SK-N-SH (cell line): ENCODE measurements around the gene AIF1. TPM values are rescaled to one million over a fixed set of nuclear protein-coding genes. Genes with fewer than 3 reads are reported as not detected.

Experiments used
- CTCF ChIA-PET: fragments of 300-600, 350-600 bp; formaldehyde crosslinking; extraction: SDS; loops from one replicate; lab custom pipeline; 2021; lab: Yijun Ruan, JAX
- POLR2A ChIA-PET: fragments of 350-600 bp; sonication (Branson Sonifier 250); formaldehyde crosslinking; extraction: SDS; loops from one replicate; lab custom pipeline; 2020; ENCODE audit warnings: antibody characterized with exemption, inconsistent platforms; lab: Yijun Ruan, JAX
- DNase-seq: peaks from one replicate; pipeline ENCODE4 v3.0.0; 2012
- H2AFZ ChIP-seq: fragments of 200-600 bp; sonication (generic); 2 replicates; pipeline ENCODE4 v1.8.1; 2016; ENCODE audit warnings: antibody characterized with exemption, mild to moderate bottlenecking, low read depth
- H3F3A ChIP-seq: fragments of 200-600 bp; sonication (generic); replicated peaks from 2 replicates; pipeline ENCODE3; 2016; ENCODE audit warnings: antibody characterized with exemption, mild to moderate bottlenecking; ENCODE audit not compliant: insufficient read depth
- H3K27ac ChIP-seq, 2 experiments: fragments of 200-500 bp in 1 of 2; fragments of 200-600 bp in 1 of 2; sonication (Bioruptor generic) in 1 of 2; sonication (generic), shearing (Covaris generic) in 1 of 2; 2 replicates each; pipeline versions ENCODE4 v1.5.1 to v1.6.1; 2014 to 2016; ENCODE audit warnings: low read depth in 2 of 2, inconsistent platforms in 1 of 2, low read length in 1 of 2, mild to moderate bottlenecking in 1 of 2, mixed read lengths in 1 of 2
- H3K27me3 ChIP-seq: fragments of 200-600 bp; sonication (generic), shearing (Covaris generic); 2 replicates; pipeline ENCODE4 v1.6.1; 2016; ENCODE audit warnings: mixed run types; ENCODE audit not compliant: insufficient read depth
- H3K36me3 ChIP-seq, 2 experiments: fragments of 200-500 bp in 1 of 2; fragments of 200-600 bp in 1 of 2; sonication (Bioruptor generic) in 1 of 2; sonication (generic) in 1 of 2; replicated peaks in 1 of 2; 2 replicates each; pipeline versions ENCODE3 to v1.5.1; 2014 to 2016; ENCODE audit warnings: low read length in 1 of 2, mild to moderate bottlenecking in 1 of 2; ENCODE audit not compliant: insufficient read depth in 2 of 2, control insufficient read depth in 1 of 2
- H3K4me1 ChIP-seq, 2 experiments: fragments of 200-500 bp in 1 of 2; fragments of 200-600 bp in 1 of 2; sonication (Bioruptor generic) in 1 of 2; sonication (generic), shearing (Covaris generic) in 1 of 2; 2 replicates each; pipeline versions ENCODE4 v1.5.1 to v1.6.1; 2014 to 2016; ENCODE audit warnings: low read depth in 1 of 2, low read length in 1 of 2, mixed run types in 1 of 2; ENCODE audit not compliant: insufficient read depth in 2 of 2, control insufficient read depth in 1 of 2
- H3K4me2 ChIP-seq: fragments of 200-600 bp; sonication (generic), shearing (Covaris generic); 2 replicates; pipeline ENCODE4 v1.6.1; 2017; ENCODE audit warnings: mixed run types
- H3K4me3 ChIP-seq, 2 experiments: fragments of 200-500 bp in 1 of 2; fragments of 200-600 bp in 1 of 2; sonication (Bioruptor generic) in 1 of 2; sonication (generic), shearing (Covaris generic) in 1 of 2; 2 replicates each; pipeline versions ENCODE4 v1.5.1 to v1.8.1; 2014 to 2016; ENCODE audit warnings: low read depth in 2 of 2, inconsistent platforms in 1 of 2, low read length in 1 of 2, mild to moderate bottlenecking in 1 of 2, mixed read lengths in 1 of 2, moderate library complexity in 1 of 2
- H3K79me2 ChIP-seq: fragments of 200-600 bp; sonication (generic); 2 replicates; pipeline ENCODE4 v1.8.1; 2017; ENCODE audit warnings: mild to moderate bottlenecking; ENCODE audit not compliant: insufficient read depth
- H3K9ac ChIP-seq: fragments of 200-600 bp; sonication (generic); 2 replicates; pipeline ENCODE4 v1.6.1; 2017; ENCODE audit warnings: mixed run types
- H3K9me2 ChIP-seq: fragments of 200-600 bp; sonication (generic); 2 replicates; pipeline ENCODE4 v1.6.1; 2017; ENCODE audit warnings: mixed run types
- H3K9me3 ChIP-seq: fragments of 200-600 bp; sonication (generic); 2 replicates; pipeline ENCODE4 v1.6.1; 2017; ENCODE audit warnings: mixed run types, mild to moderate bottlenecking, moderate library complexity
- H4K20me1 ChIP-seq: fragments of 200-600 bp; sonication (generic); 2 replicates; pipeline ENCODE4 v1.6.1; 2017; ENCODE audit warnings: mild to moderate bottlenecking, mixed run types; ENCODE audit not compliant: insufficient read depth
- CHD2 ChIP-seq: fragments of 150-350 bp; IDR thresholded peaks from 2 replicates; pipeline ENCODE4 v1.6.1; 2018; ENCODE audit warnings: low read length; ENCODE audit not compliant: partially characterized antibody
- ELF1 ChIP-seq: IDR thresholded peaks from 2 replicates; pipeline ENCODE4 v1.4.0; 2012
- EP300 ChIP-seq, 2 experiments: IDR thresholded peaks; 2 replicates each; pipeline versions ENCODE4 v1.4.0 to v1.6.1; 2012; ENCODE audit warnings: borderline replicate concordance in 1 of 2, low read depth in 1 of 2, low read length in 1 of 2
- FOXJ3 ChIP-seq: sonication (generic); formaldehyde crosslinking; IDR thresholded peaks from 2 replicates; pipeline ENCODE4 v1.5.1; 2020; ENCODE audit warnings: mild to moderate bottlenecking, missing genetic modification reagents
- FOXM1 ChIP-seq: IDR thresholded peaks from 2 replicates; pipeline ENCODE4 v1.4.0; 2012; ENCODE audit warnings: low read depth, mild to moderate bottlenecking
- GABPA ChIP-seq: IDR thresholded peaks from 2 replicates; pipeline ENCODE4 v1.4.0; 2012; ENCODE audit warnings: low read depth, mild to moderate bottlenecking
- IRF3 ChIP-seq: fragments of 150-350 bp; IDR thresholded peaks from 2 replicates; pipeline ENCODE4 v1.6.1; 2016; ENCODE audit warnings: mild to moderate bottlenecking, low read depth, low read length
- MXI1 ChIP-seq: IDR thresholded peaks from 2 replicates; pipeline ENCODE4 v1.6.1; 2012; ENCODE audit warnings: mild to moderate bottlenecking, low read depth, low read length, improper control_type of control experiment
- NFIC ChIP-seq: IDR thresholded peaks from 2 replicates; pipeline ENCODE4 v1.4.0; 2012; ENCODE audit warnings: borderline replicate concordance
- NRF1 ChIP-seq: IDR thresholded peaks from 2 replicates; pipeline ENCODE4 v1.6.1; 2012; ENCODE audit warnings: low read depth, mild to moderate bottlenecking, low read length
- PBX3 ChIP-seq: IDR thresholded peaks from 2 replicates; pipeline ENCODE4; 2012
- POLR2AphosphoS5 ChIP-seq: IDR thresholded peaks from 2 replicates; pipeline ENCODE4 v1.6.1; 2012; ENCODE audit warnings: low read depth, low read length
- RAD21 ChIP-seq: IDR thresholded peaks from 2 replicates; pipeline ENCODE4 v1.6.1; 2012; ENCODE audit warnings: mild to moderate bottlenecking, low read length
- RFX5 ChIP-seq: IDR thresholded peaks from 2 replicates; pipeline ENCODE4 v1.6.1; 2012; ENCODE audit warnings: mild to moderate bottlenecking, improper control_type of control experiment, low read length
- SIN3A ChIP-seq: IDR thresholded peaks from 2 replicates; pipeline ENCODE4 v1.6.1; 2012; ENCODE audit warnings: low read depth, mild to moderate bottlenecking, low read length, moderate library complexity, borderline replicate concordance
- SMC3 ChIP-seq: IDR thresholded peaks from 2 replicates; pipeline ENCODE4 v1.6.1; 2012; ENCODE audit warnings: low read depth, low read length, improper control_type of control experiment
- TAF1 ChIP-seq: IDR thresholded peaks from 2 replicates; pipeline ENCODE4 v1.6.1; 2012; ENCODE audit warnings: low read depth, mild to moderate bottlenecking, low read length, moderate library complexity, borderline replicate concordance
- TCF12 ChIP-seq: IDR thresholded peaks from 2 replicates; pipeline ENCODE4 v1.4.0; 2012
- YY1 ChIP-seq: IDR thresholded peaks from 2 replicates; pipeline ENCODE4 v1.4.0; 2012; ENCODE audit warnings: low read depth, mild to moderate bottlenecking
- WGBS: methylation state at CpG from one replicate; pipeline ENCODE4 v1.1.6; 2017; ENCODE audit warnings: low lambda C conversion rate; 5-methylcytosine and 5-hydroxymethylcytosine counted together
- polyA plus RNA-seq, 3 experiments: library from polyadenylated mRNA; depleted of rRNA; stranded (reverse); fragments of >200 nt; gene quantifications; 2 replicates each; pipeline ENCODE4 v1.2.3, GENCODE V29; 2012
- TF ChIP-seq, protein P1 (sequence below): IDR thresholded peaks from 2 replicates; pipeline ENCODE4 v1.6.1; 2012; ENCODE audit warnings: mild to moderate bottlenecking, low read depth, low read length, moderate library complexity
- TF ChIP-seq, protein P2 (sequence below): IDR thresholded peaks from 2 replicates; pipeline ENCODE4 v1.4.0; 2012; ENCODE audit warnings: low read depth, borderline replicate concordance
- TF ChIP-seq, protein P3 (sequence below): fragments of 200-600 bp; sonication (generic); IDR thresholded peaks from 2 replicates; pipeline ENCODE4 v1.6.1; 2017; ENCODE audit warnings: antibody characterized with exemption, mild to moderate bottlenecking, moderate library complexity
- TF ChIP-seq, protein P4 (sequence below): IDR thresholded peaks from 2 replicates; pipeline ENCODE4 v1.4.0; 2012; ENCODE audit warnings: low read depth

Gene AIF1
- polyA plus RNA-seq, 1 of the 3 experiments (the other 2 are of a cell fraction): not detected

DNA sequence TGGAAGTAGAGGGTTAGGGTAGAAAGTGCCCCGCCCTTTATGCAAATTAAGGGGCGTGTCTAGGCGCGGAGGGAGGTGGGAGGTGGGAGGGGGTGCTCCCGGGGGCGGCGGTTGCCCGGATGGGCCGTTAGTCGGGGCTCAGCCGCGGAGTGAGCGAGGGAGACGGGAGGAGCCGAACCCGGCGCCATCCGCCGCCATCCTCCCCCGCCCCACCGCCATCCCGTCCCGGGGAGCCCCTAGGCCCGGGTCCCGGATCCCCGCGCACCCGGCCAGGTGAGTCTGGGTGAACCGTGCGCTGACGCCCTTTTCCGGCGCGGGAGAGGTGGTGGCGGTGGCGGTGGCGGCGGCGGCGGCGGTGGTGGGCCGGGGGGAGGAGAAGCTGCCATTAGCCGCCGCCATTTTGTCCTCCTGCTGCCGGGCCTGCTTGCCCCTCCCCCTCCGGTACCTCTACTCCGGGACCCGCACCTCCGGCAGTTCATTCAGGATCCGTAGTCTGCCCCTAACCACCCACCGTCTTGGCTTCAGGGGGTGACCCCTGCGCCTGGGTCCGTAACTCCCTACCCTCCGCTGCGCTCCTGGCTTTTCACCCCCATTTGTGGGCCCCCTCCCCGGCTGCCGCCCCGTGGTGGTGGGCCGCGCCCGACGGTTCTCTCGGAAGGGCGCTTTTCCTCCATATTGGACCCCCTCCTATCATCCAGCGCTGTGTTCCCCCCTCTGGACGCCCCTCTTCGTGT lies 5.7 kb downstream of the AIF1 start, which contains the start of gene PRRC2A:
TSS of gene PRRC2A (plus strand) at position 130 of the 734 bp plus-strand sequence. CDS start 2,075 bp downstream, outside the sequence.
- H3K9ac ChIP-seq: peak within 1 kb of the TSS; percentile 99
- DNase-seq: peak; percentile 90
- H3F3A ChIP-seq: peaks cover 16% of the 10 kb centered on the region
- no peaks in the 10 kb centered on the region for H3K9me2 ChIP-seq
- H4K20me1 ChIP-seq: peaks cover 28% of the 10 kb centered on the region
- no peaks in the 10 kb centered on the region for H3K27me3 ChIP-seq
- H3K4me2 ChIP-seq: peak within 1 kb of the TSS; percentile 97
- CTCF ChIA-PET: interaction anchor here (1.0 to 2.1 kb wide), 3 partner anchors 22 to 74 kb away, joined by 3 to 11 read pairs (median 4); partner anchors contain the start of gene ATP6V1G2
- peak within 1 kb of the TSS; percentile 87 to 98 for H3K4me3 ChIP-seq
- WGBS: 3% methylated on average over 35 of the region's 67 CpGs
- POLR2A ChIA-PET: interaction anchor here (1.0 to 4.0 kb wide), 4 partner anchors 9 to 1351 kb away, joined by 3 to 18 read pairs (median 4); partner anchors contain the start of genes BAG6 and DDX39B
- peak within 1 kb of the TSS; percentile 87 for H2AFZ ChIP-seq
- H3K27ac ChIP-seq: peak within 1 kb of the TSS; percentile 99
- H3K9me3 ChIP-seq: no peaks in the 10 kb centered on the region
- peaks cover 10 to 11% of the 10 kb centered on the region in 2 experiments for H3K4me1 ChIP-seq
- H3K79me2 ChIP-seq: peaks cover 52% of the 10 kb centered on the region
- H3K36me3 ChIP-seq: peaks cover 33 to 43% of the 10 kb centered on the region in 2 experiments
- TF ChIP-seq, protein P1, sequence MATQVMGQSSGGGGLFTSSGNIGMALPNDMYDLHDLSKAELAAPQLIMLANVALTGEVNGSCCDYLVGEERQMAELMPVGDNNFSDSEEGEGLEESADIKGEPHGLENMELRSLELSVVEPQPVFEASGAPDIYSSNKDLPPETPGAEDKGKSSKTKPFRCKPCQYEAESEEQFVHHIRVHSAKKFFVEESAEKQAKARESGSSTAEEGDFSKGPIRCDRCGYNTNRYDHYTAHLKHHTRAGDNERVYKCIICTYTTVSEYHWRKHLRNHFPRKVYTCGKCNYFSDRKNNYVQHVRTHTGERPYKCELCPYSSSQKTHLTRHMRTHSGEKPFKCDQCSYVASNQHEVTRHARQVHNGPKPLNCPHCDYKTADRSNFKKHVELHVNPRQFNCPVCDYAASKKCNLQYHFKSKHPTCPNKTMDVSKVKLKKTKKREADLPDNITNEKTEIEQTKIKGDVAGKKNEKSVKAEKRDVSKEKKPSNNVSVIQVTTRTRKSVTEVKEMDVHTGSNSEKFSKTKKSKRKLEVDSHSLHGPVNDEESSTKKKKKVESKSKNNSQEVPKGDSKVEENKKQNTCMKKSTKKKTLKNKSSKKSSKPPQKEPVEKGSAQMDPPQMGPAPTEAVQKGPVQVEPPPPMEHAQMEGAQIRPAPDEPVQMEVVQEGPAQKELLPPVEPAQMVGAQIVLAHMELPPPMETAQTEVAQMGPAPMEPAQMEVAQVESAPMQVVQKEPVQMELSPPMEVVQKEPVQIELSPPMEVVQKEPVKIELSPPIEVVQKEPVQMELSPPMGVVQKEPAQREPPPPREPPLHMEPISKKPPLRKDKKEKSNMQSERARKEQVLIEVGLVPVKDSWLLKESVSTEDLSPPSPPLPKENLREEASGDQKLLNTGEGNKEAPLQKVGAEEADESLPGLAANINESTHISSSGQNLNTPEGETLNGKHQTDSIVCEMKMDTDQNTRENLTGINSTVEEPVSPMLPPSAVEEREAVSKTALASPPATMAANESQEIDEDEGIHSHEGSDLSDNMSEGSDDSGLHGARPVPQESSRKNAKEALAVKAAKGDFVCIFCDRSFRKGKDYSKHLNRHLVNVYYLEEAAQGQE: 0 out of 2 replicates have a peak, but pooled peaks have one; percentile 32
- TF ChIP-seq YY1: peak; percentile 96
- TF ChIP-seq POLR2AphosphoS5: peak; percentile 74
- TF ChIP-seq TAF1: peak; percentile 83
- TF ChIP-seq PBX3: no peak; the same call in 1 of the 2 replicates
- no peak for TF ChIP-seq MXI1
- TF ChIP-seq CHD2: no peak
- TF ChIP-seq, protein P2, sequence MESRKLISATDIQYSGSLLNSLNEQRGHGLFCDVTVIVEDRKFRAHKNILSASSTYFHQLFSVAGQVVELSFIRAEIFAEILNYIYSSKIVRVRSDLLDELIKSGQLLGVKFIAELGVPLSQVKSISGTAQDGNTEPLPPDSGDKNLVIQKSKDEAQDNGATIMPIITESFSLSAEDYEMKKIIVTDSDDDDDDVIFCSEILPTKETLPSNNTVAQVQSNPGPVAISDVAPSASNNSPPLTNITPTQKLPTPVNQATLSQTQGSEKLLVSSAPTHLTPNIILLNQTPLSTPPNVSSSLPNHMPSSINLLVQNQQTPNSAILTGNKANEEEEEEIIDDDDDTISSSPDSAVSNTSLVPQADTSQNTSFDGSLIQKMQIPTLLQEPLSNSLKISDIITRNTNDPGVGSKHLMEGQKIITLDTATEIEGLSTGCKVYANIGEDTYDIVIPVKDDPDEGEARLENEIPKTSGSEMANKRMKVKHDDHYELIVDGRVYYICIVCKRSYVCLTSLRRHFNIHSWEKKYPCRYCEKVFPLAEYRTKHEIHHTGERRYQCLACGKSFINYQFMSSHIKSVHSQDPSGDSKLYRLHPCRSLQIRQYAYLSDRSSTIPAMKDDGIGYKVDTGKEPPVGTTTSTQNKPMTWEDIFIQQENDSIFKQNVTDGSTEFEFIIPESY: 0 out of 2 replicates have a peak, but pooled peaks have one; percentile 47
- TF ChIP-seq FOXM1: no peak
- TF ChIP-seq SMC3: no peak
- TF ChIP-seq RAD21: no peak
- no peak for TF ChIP-seq ELF1
- no peak for TF ChIP-seq FOXJ3
- no peak for TF ChIP-seq IRF3
- TF ChIP-seq EP300 (IDR thresholded peaks at IDR 0.05; ENCODE audit: borderline replicate concordance in 1 of 2, low read depth in 1 of 2, low read length in 1 of 2): no peak; a peak in 1 of 4 replicates
- TF ChIP-seq SIN3A: no peak; the same call in 1 of the 2 replicates
- no peak for TF ChIP-seq GABPA
- TF ChIP-seq, protein P3, sequence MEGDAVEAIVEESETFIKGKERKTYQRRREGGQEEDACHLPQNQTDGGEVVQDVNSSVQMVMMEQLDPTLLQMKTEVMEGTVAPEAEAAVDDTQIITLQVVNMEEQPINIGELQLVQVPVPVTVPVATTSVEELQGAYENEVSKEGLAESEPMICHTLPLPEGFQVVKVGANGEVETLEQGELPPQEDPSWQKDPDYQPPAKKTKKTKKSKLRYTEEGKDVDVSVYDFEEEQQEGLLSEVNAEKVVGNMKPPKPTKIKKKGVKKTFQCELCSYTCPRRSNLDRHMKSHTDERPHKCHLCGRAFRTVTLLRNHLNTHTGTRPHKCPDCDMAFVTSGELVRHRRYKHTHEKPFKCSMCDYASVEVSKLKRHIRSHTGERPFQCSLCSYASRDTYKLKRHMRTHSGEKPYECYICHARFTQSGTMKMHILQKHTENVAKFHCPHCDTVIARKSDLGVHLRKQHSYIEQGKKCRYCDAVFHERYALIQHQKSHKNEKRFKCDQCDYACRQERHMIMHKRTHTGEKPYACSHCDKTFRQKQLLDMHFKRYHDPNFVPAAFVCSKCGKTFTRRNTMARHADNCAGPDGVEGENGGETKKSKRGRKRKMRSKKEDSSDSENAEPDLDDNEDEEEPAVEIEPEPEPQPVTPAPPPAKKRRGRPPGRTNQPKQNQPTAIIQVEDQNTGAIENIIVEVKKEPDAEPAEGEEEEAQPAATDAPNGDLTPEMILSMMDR: no peak
- 0 out of 2 replicates have a peak, but pooled peaks have one; percentile 5 for TF ChIP-seq NFIC
- TF ChIP-seq, protein P4, sequence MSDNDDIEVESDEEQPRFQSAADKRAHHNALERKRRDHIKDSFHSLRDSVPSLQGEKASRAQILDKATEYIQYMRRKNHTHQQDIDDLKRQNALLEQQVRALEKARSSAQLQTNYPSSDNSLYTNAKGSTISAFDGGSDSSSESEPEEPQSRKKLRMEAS: peak; percentile 8
- TF ChIP-seq TCF12: no peak
- no peak for TF ChIP-seq NRF1
- no peak for TF ChIP-seq RFX5
